Lower leg skin (tissue), 4 donors: ENCODE results near the gene PRR20G. TPM values are rescaled to one million over a fixed set of nuclear protein-coding genes. Genes with fewer than 3 reads are reported as not detected.

Source experiments
- DNase-seq, 2 donors: peaks; one replicate each; pipeline ENCODE4 v3.0.0-alpha.2; 2019; ENCODE audit warnings: low spot score in 2 of 2
- H3K4me3 ChIP-seq: fragments of 200-600 bp; sonication (generic); 2 replicates; pipeline ENCODE4 v1.5.1; 2017; ENCODE audit warnings: mild to moderate bottlenecking, low read depth; ENCODE audit not compliant: poor library complexity, severe bottlenecking
- CTCF ChIP-seq, 3 donors: fragments of 450-650 bp; IDR thresholded peaks; one replicate each; pipeline ENCODE4 v1.5.1; 2016; ENCODE audit warnings: antibody characterized with exemption in 3 of 3, mild to moderate bottlenecking in 3 of 3, moderate library complexity in 2 of 3
- POLR2A ChIP-seq, 2 donors: fragments of 450-650 bp; IDR thresholded peaks; one replicate each; pipeline ENCODE4 v1.6.1; 2016 to 2017; ENCODE audit warnings: antibody characterized with exemption in 2 of 2, mild to moderate bottlenecking in 1 of 2, moderate library complexity in 1 of 2
- intact Hi-C: fragments of 100-400 bp; cut with DNase I; formaldehyde crosslinking; loops from one replicate; pipeline ENCODE4 v1.15.0; 2023; ENCODE audit warnings: low total_unique reads
- total RNA-seq, 4 donors: library from RNA; depleted of rRNA; stranded (reverse); fragments of >200 nt; gene quantifications; one replicate each; pipeline ENCODE4 v1.1.0, GENCODE V29; 2016

PRR20G gene
- total RNA-seq, 4 donors from 2014 or later: not detected

- no peak for DNase-seq
- TF ChIP-seq CTCF (IDR thresholded peaks at IDR 0.05) (no peak), POLR2A (IDR thresholded peaks at IDR 0.05) (no peak)
- intact Hi-C loops: no loop called here
Observed at GRCh38 chr3:127234778-127235177, 53.1 kb downstream of the PRR20G start.

More at GRCh38 chr3:127234778-127235177, 53.1 kb downstream of the PRR20G start:
- H3K4me3 ChIP-seq: no peak overlapping the region

Other genes starting within 250 kb of the PRR20G start
- not detected for gene PRR23E, start 94.9 kb downstream of the PRR20G start, total RNA-seq